ENCODE results near the gene TIGD4.

DNA sequence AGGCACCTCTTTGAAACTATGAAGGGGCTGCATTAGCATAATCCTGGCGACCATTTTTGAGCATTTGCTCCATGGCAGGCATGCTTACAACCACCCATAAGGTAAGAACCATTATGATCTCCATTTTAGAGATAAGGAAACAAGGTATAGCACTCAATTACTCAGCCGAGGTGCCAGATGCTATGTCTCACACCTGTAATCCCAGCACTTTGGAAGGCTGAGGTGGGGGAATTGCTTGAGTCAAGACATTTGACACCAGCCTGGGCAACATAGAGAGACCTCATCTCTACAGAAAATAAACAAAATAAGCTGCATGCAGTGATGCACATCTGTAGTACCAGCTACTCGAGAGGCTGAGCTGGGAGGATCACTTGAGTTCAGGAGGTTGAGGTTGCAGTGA lies 43.6 kb downstream of the TIGD4 start:
- TF ChIP-seq, protein P1, sequence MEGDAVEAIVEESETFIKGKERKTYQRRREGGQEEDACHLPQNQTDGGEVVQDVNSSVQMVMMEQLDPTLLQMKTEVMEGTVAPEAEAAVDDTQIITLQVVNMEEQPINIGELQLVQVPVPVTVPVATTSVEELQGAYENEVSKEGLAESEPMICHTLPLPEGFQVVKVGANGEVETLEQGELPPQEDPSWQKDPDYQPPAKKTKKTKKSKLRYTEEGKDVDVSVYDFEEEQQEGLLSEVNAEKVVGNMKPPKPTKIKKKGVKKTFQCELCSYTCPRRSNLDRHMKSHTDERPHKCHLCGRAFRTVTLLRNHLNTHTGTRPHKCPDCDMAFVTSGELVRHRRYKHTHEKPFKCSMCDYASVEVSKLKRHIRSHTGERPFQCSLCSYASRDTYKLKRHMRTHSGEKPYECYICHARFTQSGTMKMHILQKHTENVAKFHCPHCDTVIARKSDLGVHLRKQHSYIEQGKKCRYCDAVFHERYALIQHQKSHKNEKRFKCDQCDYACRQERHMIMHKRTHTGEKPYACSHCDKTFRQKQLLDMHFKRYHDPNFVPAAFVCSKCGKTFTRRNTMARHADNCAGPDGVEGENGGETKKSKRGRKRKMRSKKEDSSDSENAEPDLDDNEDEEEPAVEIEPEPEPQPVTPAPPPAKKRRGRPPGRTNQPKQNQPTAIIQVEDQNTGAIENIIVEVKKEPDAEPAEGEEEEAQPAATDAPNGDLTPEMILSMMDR (IDR thresholded peaks at IDR 0.05; ENCODE audit: low read length), result no peak
- no peak for TF ChIP-seq EZH2 (IDR thresholded peaks at IDR 0.05; ENCODE audit: borderline replicate concordance, low read length)
